NB4 (cell line): ENCODE data around the gene ARG1.

ENCODE experiments used
- CTCF ChIP-seq: IDR thresholded peaks from one replicate; pipeline ENCODE4 v1.5.1; 2012; ENCODE audit warnings: low read depth, low read length
- MYC ChIP-seq: IDR thresholded peaks from 2 replicates; pipeline ENCODE4 v1.6.1; 2011; ENCODE audit warnings: low read depth, low read length
- POLR2A ChIP-seq: IDR thresholded peaks from 2 replicates; pipeline ENCODE4 v1.6.1; 2011; ENCODE audit warnings: mild to moderate bottlenecking; ENCODE audit not compliant: insufficient read length; ENCODE audit errors: extremely low read depth

- TF ChIP-seq CTCF (no peak), MYC (no peak), POLR2A (no peak)
These were observed 14.1 kb upstream of the ARG1 start for GRCh38 chr6:131558922-131559321.
